ENCODE results near the gene PPP4R3A. TPM values are rescaled to one million over a fixed set of nuclear protein-coding genes. Genes with fewer than 3 reads are reported as not detected.
"Not testable (repeated sequence)": the region's sequence is repeated elsewhere in the genome, so short reads cannot be mapped to it uniquely, and the experiment has no call there.

PPP4R3A gene
- total RNA-seq, 2 donors from 2014 or later = 95.2 to 96.6 TPM

GRCh38 chr14:91536327-91536726 is 26.2 kb upstream of the PPP4R3A start:
- no peak for TF ChIP-seq CTCF (conservative IDR thresholded peaks at IDR 0.05)

GRCh38 chr14:91534059-91534458 is 23.9 kb upstream of the PPP4R3A start:
- not testable (repeated sequence) for H3K36me3 ChIP-seq (ENCODE audit: control insufficient read depth, insufficient read depth, low read length); H3K27ac Mint-ChIP-seq; H3K27ac ChIP-seq (ENCODE audit: low read depth, low read length); H3K36me3 Mint-ChIP-seq (ENCODE audit: low read depth); H3K9ac ChIP-seq (ENCODE audit: extremely low read depth, low read length, poor library complexity, severe bottlenecking); H3K4me3 Mint-ChIP-seq; H3K4me1 ChIP-seq (ENCODE audit: control insufficient read depth, insufficient read depth, low read length); H3K4me1 Mint-ChIP-seq; H3K27me3 ChIP-seq (ENCODE audit: control insufficient read depth, insufficient read depth, low read length, poor library complexity, severe bottlenecking); H3K27me3 Mint-ChIP-seq (ENCODE audit: insufficient read depth); H3K9me3 ChIP-seq (ENCODE audit: control insufficient read depth, low read length); H3K4me3 ChIP-seq (ENCODE audit: low read length); DNase-seq; H3K9me3 Mint-ChIP-seq
- WGBS, 2 experiments (ENCODE audit: insufficient coverage in 1 of 2, insufficient read length in 1 of 2) = 84% methylated on average over 4 of the region's 5 CpGs; no CpG with 5 or more reads in 1 of the 2 experiments

More at GRCh38 chr14:91536327-91536726, 26.2 kb upstream of the PPP4R3A start:
- no peak overlapping the region for H3K4me3 ChIP-seq (ENCODE audit: low read length)
- Mint-ChIP-seq H3K27ac (no peak overlapping the region), H3K4me1 (no peaks in the 10 kb centered on the region), H3K4me3 (no peak overlapping the region), H3K27me3 (ENCODE audit: insufficient read depth) (peaks cover 9% of the 10 kb centered on the region), H3K36me3 (ENCODE audit: low read depth) (no peaks in the 10 kb centered on the region), H3K9me3 (peaks cover 26% of the 10 kb centered on the region)
- no peak overlapping the region for H3K27ac ChIP-seq (ENCODE audit: low read depth, low read length)
- WGBS, 2 experiments (ENCODE audit: insufficient coverage in 1 of 2, insufficient read length in 1 of 2) = 85 to 100% methylated on average over 3 of the region's 3 CpGs
- no peaks in the 10 kb centered on the region for H3K9me3 ChIP-seq (ENCODE audit: control insufficient read depth, low read length)
- H3K4me1 ChIP-seq (ENCODE audit: control insufficient read depth, insufficient read depth, low read length) = no peaks in the 10 kb centered on the region
- DNase-seq = no peak
- H3K9ac ChIP-seq (ENCODE audit: extremely low read depth, low read length, poor library complexity, severe bottlenecking) = no peak overlapping the region
- H3K36me3 ChIP-seq (ENCODE audit: control insufficient read depth, insufficient read depth, low read length) = no peaks in the 10 kb centered on the region
- H3K27me3 ChIP-seq (ENCODE audit: control insufficient read depth, insufficient read depth, low read length, poor library complexity, severe bottlenecking) = no peaks in the 10 kb centered on the region

- H3K9me3 ChIP-seq (ENCODE audit: control insufficient read depth, low read length) = no peaks in the 10 kb centered on the region
- no peak overlapping the region for H3K4me3 ChIP-seq (ENCODE audit: low read length)
- peaks cover 4% of the 10 kb centered on the region for H3K9me3 Mint-ChIP-seq
- no peaks in the 10 kb centered on the region for H3K36me3 Mint-ChIP-seq (ENCODE audit: low read depth)
- H3K4me1 Mint-ChIP-seq = no peaks in the 10 kb centered on the region
- DNase-seq = no peak
- no peak overlapping the region for H3K9ac ChIP-seq (ENCODE audit: extremely low read depth, low read length, poor library complexity, severe bottlenecking)
- 78 to 97% methylated on average over 1 to 3 of the region's 3 CpGs for WGBS, 2 experiments (ENCODE audit: insufficient coverage in 1 of 2, insufficient read length in 1 of 2)
- H3K36me3 ChIP-seq (ENCODE audit: control insufficient read depth, insufficient read depth, low read length) = no peaks in the 10 kb centered on the region
- no peak overlapping the region for H3K4me3 Mint-ChIP-seq
- H3K27me3 ChIP-seq (ENCODE audit: control insufficient read depth, insufficient read depth, low read length, poor library complexity, severe bottlenecking) = no peaks in the 10 kb centered on the region
- TF ChIP-seq CTCF (conservative IDR thresholded peaks at IDR 0.05) = no peak
- no peak overlapping the region for H3K27ac Mint-ChIP-seq
- no peaks in the 10 kb centered on the region for H3K4me1 ChIP-seq (ENCODE audit: control insufficient read depth, insufficient read depth, low read length)
- no peak overlapping the region for H3K27ac ChIP-seq (ENCODE audit: low read depth, low read length)
- H3K27me3 Mint-ChIP-seq (ENCODE audit: insufficient read depth) = peaks cover 5% of the 10 kb centered on the region
Observed at GRCh38 chr14:91533623-91534022, 23.5 kb upstream of the PPP4R3A start.

- Histone ChIP-seq H3K27ac (ENCODE audit: low read depth, low read length) (no peak overlapping the region), H3K9me3 (ENCODE audit: control insufficient read depth, low read length) (no peaks in the 10 kb centered on the region), H3K36me3 (ENCODE audit: control insufficient read depth, insufficient read depth, low read length) (no peaks in the 10 kb centered on the region), H3K27me3 (ENCODE audit: control insufficient read depth, insufficient read depth, low read length, poor library complexity, severe bottlenecking) (no peaks in the 10 kb centered on the region), H3K4me3 (ENCODE audit: low read length) (no peak overlapping the region), H3K4me1 (ENCODE audit: control insufficient read depth, insufficient read depth, low read length) (no peaks in the 10 kb centered on the region), H3K9ac (ENCODE audit: extremely low read depth, low read length, poor library complexity, severe bottlenecking) (no peak overlapping the region)
- Mint-ChIP-seq H3K4me3 (no peak overlapping the region), H3K36me3 (ENCODE audit: low read depth) (no peaks in the 10 kb centered on the region), H3K4me1 (no peaks in the 10 kb centered on the region), H3K9me3 (peaks cover 4% of the 10 kb centered on the region), H3K27me3 (ENCODE audit: insufficient read depth) (peaks cover 9% of the 10 kb centered on the region), H3K27ac (no peak overlapping the region)
- 76 to 77% methylated on average over 3 of the region's 3 CpGs for WGBS, 2 experiments (ENCODE audit: insufficient coverage in 1 of 2, insufficient read length in 1 of 2)
- DNase-seq = peak; percentile 50
- TF ChIP-seq CTCF (conservative IDR thresholded peaks at IDR 0.05) = peak; percentile 17
Observed at GRCh38 chr14:91523972-91524371, 13.9 kb upstream of the PPP4R3A start.

Data from endodermal cell (in vitro differentiated cells).